ENCODE measurements around the gene PLEKHA1.
A peak's percentile ranks its signal among the peaks of the same experiment; 100 is the strongest.

Gene PLEKHA1

DNA sequence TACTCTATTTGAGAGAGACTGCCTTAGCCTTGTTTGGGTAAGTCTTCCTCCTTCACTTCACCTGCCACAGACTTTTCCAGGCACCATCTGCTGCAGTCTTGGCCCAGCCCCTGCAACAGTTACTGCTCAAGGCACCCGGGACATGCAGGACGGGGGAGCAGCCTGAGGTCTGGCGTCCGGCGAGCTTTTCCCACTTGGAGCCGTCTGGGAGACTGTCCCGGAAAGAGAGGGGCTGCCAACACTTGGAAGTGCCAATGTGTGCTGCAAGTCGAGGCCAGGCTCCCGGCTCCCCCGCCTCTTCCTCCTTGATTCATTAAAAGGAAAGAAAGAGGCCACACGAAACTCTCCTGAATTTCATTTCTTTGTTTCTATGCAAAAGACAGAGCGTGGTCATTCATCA is 100.6 kb downstream of the PLEKHA1 start:
- H3K9me3 ChIP-seq (ENCODE audit: severe bottlenecking) = no peaks in the 10 kb centered on the region
- no peaks in the 10 kb centered on the region for H3K36me3 ChIP-seq
- no peak overlapping the region for H3K4me3 ChIP-seq (ENCODE audit: low read depth, low read length)
- no peak for TF ChIP-seq CTCF (IDR thresholded peaks at IDR 0.05; ENCODE audit: low read depth, low read length)
- no peaks in the 10 kb centered on the region for H3K27me3 ChIP-seq (ENCODE audit: insufficient read depth, low read depth, severe bottlenecking)
- peak; percentile 41 for DNase-seq
- no peak overlapping the region for H3K27ac ChIP-seq

GRCh38 chr10:122475591-122476332 is 101.3 kb downstream of the PLEKHA1 start:
- Histone ChIP-seq H3K27ac (no peak overlapping the region), H3K27me3 (ENCODE audit: insufficient read depth, low read depth, severe bottlenecking) (no peaks in the 10 kb centered on the region), H3K9me3 (ENCODE audit: severe bottlenecking) (no peaks in the 10 kb centered on the region), H3K4me3 (ENCODE audit: low read depth, low read length) (no peak overlapping the region), H3K36me3 (no peaks in the 10 kb centered on the region)
- no peak for TF ChIP-seq CTCF (IDR thresholded peaks at IDR 0.05; ENCODE audit: low read depth, low read length)
- DNase-seq = no peak

DNA sequence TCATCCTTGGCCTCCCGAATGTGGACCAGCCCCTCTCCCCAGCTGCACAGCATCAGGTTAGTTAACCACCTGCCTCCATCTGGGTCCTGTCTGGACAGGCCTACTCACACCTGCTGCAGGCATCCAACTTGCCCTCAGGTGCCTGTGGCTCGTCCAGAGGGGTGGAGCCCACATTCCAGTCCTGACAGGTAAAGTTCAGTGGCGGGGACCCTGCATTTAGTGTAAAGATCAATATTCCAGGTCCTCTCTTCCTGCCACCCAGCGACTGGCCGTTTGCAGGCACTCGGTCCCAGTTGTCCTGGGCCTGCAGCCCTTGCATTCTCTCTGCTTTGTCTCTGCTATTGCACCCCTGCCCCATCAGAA is 101.8 kb downstream of the PLEKHA1 start:
- DNase-seq = no peak
- no peak for TF ChIP-seq CTCF (IDR thresholded peaks at IDR 0.05; ENCODE audit: low read depth, low read length)
- no peaks in the 10 kb centered on the region for H3K9me3 ChIP-seq (ENCODE audit: severe bottlenecking)

DNA sequence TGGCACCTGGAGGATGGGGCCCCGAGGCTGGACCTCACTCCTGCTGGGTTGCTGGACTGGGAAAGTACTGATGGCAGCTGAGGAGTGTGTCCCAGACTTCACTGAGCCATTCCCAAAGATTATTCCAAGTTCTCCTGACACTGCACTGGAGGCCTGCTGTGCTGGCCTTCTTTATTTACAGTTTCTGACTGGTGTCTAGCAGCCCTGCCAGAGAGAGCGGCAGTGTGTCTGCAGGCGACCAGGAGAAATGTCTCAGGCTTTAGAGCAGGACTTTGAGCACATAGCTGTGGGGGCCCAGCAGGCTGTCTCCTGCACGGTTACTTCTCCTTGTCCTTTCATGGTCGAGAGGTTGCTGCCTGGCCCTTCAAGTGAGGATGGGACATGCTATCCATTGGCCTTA is 102.9 kb downstream of the PLEKHA1 start:
- Histone ChIP-seq H3K27me3 (ENCODE audit: insufficient read depth, low read depth, severe bottlenecking) (no peaks in the 10 kb centered on the region), H3K36me3 (no peaks in the 10 kb centered on the region), H3K4me3 (ENCODE audit: low read depth, low read length) (no peak overlapping the region), H3K9me3 (ENCODE audit: severe bottlenecking) (no peaks in the 10 kb centered on the region), H3K27ac (no peak overlapping the region)
- TF ChIP-seq CTCF (IDR thresholded peaks at IDR 0.05; ENCODE audit: low read depth, low read length) = no peak
- DNase-seq = no peak

More for the DNA sequence above, 101.8 kb downstream of the PLEKHA1 start:
- Histone ChIP-seq H3K36me3 (no peaks in the 10 kb centered on the region), H3K27ac (no peak overlapping the region), H3K4me3 (ENCODE audit: low read depth, low read length) (no peak overlapping the region), H3K27me3 (ENCODE audit: insufficient read depth, low read depth, severe bottlenecking) (no peaks in the 10 kb centered on the region)

DNA sequence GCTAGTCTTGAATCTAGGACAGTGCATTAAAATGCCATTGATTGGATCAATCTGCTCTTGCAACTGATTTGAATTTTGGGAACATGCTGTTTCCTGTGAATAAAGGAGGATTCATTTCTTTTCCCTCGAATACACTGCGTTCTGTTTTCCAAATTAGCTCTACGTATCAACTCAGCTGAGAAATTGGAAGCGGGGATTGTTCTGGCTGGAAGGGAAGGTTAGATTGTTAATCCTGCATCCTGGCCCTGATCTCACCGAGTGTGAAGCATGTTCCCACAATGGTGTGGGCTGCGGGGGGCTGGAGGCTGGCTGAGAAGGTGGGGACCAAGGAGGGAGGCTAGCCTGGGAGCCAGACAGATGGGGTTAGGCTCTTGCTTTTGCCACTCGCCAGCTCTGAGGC is 104.5 kb downstream of the PLEKHA1 start:
- TF ChIP-seq CTCF (IDR thresholded peaks at IDR 0.05; ENCODE audit: low read depth, low read length) = no peak

More for the DNA sequence above, 104.5 kb downstream of the PLEKHA1 start:
- Histone ChIP-seq H3K27ac (no peak overlapping the region), H3K4me3 (ENCODE audit: low read depth, low read length) (no peak overlapping the region), H3K9me3 (ENCODE audit: severe bottlenecking) (no peaks in the 10 kb centered on the region), H3K27me3 (ENCODE audit: insufficient read depth, low read depth, severe bottlenecking) (no peaks in the 10 kb centered on the region), H3K36me3 (no peaks in the 10 kb centered on the region)
- DNase-seq = peak; percentile 36

Data from WERI-Rb-1 (cell line).